GM12874 (cell line): ENCODE results near the gene ATF6.

Experiments
- TF ChIP-seq, protein P1 (sequence below): IDR thresholded peaks from 2 replicates; pipeline ENCODE4 v1.5.1; 2011; ENCODE audit warnings: low read depth, mild to moderate bottlenecking, control low read depth, low read length, moderate library complexity; ENCODE audit not compliant: insufficient read depth

The ATF6 gene

DNA sequence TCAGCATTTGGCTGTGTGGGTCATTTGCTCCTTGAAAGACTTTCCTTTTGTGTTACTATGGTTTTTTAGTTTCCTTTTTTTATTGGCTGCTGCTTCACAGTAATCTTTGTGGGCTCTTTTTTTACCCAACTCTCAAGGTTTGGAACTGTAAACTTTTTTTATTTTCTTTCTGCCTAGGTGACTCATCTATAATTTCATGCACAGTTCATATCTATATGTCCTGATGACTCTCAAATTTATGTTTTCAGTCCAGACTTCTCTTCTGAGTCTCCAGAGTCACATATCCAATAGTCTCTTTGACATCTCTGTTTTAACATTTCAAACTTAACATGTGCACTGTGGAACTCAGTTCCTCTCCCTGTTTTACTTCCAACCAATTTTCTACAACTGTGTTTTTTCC is 83.4 kb downstream of the ATF6 start:
- TF ChIP-seq, protein P1, sequence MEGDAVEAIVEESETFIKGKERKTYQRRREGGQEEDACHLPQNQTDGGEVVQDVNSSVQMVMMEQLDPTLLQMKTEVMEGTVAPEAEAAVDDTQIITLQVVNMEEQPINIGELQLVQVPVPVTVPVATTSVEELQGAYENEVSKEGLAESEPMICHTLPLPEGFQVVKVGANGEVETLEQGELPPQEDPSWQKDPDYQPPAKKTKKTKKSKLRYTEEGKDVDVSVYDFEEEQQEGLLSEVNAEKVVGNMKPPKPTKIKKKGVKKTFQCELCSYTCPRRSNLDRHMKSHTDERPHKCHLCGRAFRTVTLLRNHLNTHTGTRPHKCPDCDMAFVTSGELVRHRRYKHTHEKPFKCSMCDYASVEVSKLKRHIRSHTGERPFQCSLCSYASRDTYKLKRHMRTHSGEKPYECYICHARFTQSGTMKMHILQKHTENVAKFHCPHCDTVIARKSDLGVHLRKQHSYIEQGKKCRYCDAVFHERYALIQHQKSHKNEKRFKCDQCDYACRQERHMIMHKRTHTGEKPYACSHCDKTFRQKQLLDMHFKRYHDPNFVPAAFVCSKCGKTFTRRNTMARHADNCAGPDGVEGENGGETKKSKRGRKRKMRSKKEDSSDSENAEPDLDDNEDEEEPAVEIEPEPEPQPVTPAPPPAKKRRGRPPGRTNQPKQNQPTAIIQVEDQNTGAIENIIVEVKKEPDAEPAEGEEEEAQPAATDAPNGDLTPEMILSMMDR, result no peak

DNA sequence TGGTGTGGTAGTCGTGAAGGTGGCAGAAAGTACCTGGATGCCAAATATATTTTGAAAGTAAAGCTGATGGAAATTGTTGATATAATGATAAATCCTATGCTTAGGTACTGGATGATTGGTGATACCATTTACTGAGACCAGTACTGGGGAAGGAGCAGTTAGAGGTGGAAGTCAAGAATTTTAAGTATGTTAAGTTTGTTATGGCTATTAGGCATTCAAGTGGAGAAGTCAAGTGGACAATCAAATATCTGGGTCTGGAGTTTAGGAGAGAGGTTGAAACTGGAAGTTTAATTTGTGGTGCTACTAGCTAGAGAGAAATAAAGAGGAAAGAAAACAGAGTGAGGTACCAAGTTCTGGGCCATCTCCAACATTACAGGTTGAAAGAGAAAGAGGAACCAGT is 89.1 kb downstream of the ATF6 start:
- TF ChIP-seq, protein P1, result no peak

DNA sequence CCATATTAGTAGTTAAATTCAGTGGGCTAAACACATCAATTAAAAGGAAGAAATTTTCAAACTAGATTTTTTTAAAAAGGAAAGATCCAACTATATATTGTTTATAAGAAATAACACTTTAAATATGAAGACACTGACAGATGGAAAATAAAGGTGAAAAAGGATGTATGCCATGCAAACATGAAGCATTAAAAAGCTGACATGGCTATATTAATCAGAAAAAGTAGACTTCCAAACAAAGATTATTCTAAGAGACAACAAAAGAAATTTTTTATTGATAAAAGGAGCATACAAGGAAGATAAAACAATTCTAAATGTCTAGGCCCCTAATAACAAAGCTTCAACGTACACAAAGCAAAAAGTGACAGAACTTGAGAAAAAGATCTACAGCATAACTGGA is 92.2 kb downstream of the ATF6 start:
- TF ChIP-seq, protein P1, result no peak

DNA sequence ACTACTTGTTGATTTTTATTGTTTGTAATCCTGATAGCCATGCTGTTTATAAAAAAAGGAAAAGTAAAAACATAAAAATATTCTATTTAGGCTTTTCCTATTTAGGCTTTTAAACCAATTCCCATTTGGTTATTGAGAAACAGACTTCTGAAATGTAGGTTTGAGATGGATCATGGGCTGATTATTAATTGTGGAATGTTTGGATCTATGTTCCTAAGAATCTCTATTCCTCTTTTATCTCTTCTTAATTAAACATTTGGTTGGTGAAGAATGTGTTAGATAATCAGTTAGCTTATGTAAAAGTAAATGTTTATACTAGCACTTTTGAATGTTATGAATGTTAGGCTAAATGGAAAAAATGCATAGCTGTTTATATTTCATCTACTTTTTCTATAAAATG is 97.4 kb downstream of the ATF6 start:
- TF ChIP-seq, protein P1, result no peak

DNA sequence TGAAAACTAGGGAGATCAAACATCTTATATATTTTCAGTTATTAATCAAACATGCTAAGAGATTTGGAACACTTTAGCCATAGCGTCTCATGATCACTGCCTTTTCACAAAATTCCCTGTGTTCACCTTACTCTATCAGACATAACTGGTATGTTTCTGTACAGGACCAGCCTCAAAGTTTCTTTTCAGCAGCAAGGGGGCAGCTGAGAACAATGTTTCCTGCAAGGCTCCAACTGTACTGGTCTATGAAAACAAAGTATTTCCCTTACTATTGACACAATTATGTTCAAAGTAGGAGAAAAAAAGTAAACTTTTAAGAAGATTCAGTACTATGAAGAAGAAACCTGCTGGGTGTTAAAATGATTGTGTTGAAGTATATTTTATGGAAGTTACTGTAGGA is 98.5 kb downstream of the ATF6 start:
- TF ChIP-seq, protein P1, result no peak

DNA sequence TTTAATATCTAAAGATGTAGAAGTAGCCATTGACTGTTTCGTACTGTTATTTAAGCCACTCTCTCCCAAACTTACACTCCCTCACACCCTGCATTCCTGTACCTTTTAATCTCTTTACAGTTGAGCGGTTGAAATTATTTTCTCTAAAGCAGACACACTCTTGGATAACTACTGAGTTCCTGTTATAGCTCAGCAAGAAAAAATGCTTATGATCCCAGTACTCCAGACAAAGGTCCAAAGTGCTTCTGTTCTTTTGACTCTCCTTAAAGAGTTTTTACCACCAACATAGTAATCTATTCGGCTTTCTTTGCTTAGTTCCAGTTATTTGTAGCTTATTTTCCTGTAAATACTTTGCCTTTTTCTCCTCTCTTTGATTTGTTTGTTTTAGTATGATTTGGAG is 100.1 kb downstream of the ATF6 start:
- TF ChIP-seq, protein P1, result no peak

DNA sequence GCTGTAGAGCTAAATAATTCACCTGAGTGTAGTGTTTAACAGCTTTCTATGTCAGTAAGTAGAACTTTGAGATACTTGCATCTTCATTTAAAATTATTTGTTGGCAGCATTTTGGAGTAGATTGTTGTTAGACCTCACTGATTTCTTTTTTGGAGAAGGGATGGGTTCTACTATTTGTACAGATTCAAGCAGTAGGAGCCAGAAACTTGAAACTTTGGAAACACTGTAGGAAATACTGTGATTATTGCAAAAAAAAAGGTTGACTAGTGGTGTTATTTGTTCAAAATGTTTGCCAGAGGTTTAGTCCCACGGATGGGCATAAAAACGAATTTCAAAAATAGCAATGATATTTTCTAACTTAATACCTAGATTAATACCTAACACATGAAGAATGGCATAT is 102.7 kb downstream of the ATF6 start:
- TF ChIP-seq, protein P1, result no peak

DNA sequence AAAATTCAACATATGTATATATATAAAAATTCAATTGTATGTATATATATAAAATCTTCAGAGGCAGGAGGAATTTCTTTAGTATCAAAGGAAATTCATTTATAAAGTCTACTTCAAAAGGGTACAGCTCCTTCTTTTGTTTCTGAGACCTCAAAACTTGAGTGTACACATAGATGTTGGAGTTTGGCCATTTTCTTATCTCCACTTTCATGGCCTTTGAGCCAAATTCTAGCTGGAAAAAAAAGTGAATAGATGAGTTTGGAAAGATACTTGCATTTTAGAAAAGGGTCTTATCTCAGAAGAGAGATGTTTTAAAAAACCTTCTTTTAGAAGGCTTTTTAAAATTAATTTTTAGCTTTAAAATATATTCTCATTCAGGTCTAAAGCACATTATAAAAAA is 103.2 kb downstream of the ATF6 start:
- TF ChIP-seq, protein P1, result no peak
